Fibroblast of the aortic adventitia (primary cell): ENCODE results near the gene KIAA1217. TPM values are rescaled to one million over a fixed set of nuclear protein-coding genes. Genes with fewer than 3 reads are reported as not detected.
"Not testable (repeated sequence)": the region's sequence is repeated elsewhere in the genome, so short reads cannot be mapped to it uniquely, and the experiment has no call there.

Source experiments
- DNase-seq: peaks from one replicate; pipeline ENCODE4 v3.0.0-alpha.2; 2010; ENCODE audit warnings: low read depth
- H3K4me3 ChIP-seq: 2 replicates; pipeline ENCODE4 v1.5.1; 2011; ENCODE audit warnings: low read depth, mild to moderate bottlenecking, control low read depth, low read length, moderate library complexity
- CTCF ChIP-seq: IDR thresholded peaks from 2 replicates; pipeline ENCODE4 v1.5.1; 2011; ENCODE audit warnings: mild to moderate bottlenecking, low read length, control low read depth, inconsistent platforms; ENCODE audit not compliant: insufficient read depth
- total RNA-seq: library from RNA; depleted of rRNA; stranded (reverse); fragments of >200 nt; gene quantifications from 2 replicates; pipeline ENCODE4 v1.2.3, GENCODE V29; 2012; ENCODE audit warnings: low replicate concordance

Gene KIAA1217
- total RNA-seq, 1 donor, result 12.5 TPM

- no peak overlapping the region for H3K4me3 ChIP-seq
- DNase-seq, result no peak
- no peak for TF ChIP-seq CTCF
Measured at GRCh38 chr10:24480447-24480846, 271.5 kb downstream of the KIAA1217 start.

DNA sequence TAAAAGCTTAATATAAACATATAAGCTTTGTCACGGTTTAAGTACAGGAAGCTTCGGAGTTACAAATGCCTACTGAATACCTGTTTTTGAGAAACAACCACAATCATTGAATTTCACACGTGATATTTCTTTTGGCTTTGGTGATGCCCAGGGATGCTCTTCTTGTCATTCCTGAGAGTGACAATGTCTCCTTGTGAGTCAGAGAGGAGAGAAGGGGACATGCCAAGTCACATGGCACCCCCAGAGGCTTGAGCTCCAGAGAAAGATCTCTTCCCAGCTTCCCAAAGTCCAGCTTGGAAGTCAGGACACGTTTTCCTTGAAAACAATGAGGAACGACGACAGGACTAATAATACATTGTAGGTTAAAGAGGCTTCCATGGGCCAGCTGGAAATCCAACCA is 272.3 kb downstream of the KIAA1217 start:
- DNase-seq, result no peak
- H3K4me3 ChIP-seq, result no peak overlapping the region
- no peak for TF ChIP-seq CTCF

DNA sequence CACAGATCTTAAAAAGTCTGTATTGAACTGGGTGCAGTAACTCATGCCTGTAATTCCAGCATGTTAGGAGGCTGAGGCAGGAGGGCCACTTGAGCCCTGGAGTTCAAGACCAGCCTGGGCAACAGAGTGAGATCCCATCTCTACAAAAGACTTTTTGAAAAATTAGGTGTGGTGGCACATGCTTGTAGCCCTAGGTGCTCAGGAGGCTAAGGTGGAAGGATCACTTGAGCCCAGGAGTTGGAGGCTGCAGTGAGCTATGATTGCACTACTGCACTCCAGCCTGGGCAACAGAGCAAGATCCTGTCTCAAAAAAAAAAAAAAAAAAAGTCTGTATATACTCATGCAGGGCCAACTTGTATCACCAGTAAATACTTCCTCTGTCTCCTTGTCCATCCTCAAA is 273.8 kb downstream of the KIAA1217 start:
- not testable (repeated sequence) for H3K4me3 ChIP-seq, DNase-seq

DNA sequence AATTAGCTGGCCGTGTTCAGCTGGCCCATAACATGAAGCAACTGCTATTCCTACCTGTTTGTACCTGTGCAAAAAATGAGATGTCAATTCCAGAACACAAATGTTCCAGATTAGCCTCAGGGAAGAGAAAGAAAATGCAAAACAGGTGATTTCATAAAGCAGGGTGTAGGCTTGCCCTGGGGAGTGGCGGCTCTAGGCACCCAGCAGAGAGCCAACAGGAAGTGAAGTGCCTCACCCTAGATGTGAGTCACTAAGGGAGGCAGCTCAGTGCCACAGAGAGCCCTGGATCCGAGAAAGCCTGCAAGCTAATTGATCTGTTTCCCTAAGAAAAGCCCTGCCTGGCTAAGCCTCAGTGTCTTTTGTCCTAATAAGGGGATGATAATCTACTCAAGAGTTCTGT is 274.8 kb downstream of the KIAA1217 start:
- peak; percentile 41 for DNase-seq
- no peak for TF ChIP-seq CTCF
- no peak overlapping the region for H3K4me3 ChIP-seq

- TF ChIP-seq CTCF, result no peak
- no peak for DNase-seq
- no peak overlapping the region for H3K4me3 ChIP-seq
Measured at GRCh38 chr10:24484771-24485170, 275.8 kb downstream of the KIAA1217 start.

DNA sequence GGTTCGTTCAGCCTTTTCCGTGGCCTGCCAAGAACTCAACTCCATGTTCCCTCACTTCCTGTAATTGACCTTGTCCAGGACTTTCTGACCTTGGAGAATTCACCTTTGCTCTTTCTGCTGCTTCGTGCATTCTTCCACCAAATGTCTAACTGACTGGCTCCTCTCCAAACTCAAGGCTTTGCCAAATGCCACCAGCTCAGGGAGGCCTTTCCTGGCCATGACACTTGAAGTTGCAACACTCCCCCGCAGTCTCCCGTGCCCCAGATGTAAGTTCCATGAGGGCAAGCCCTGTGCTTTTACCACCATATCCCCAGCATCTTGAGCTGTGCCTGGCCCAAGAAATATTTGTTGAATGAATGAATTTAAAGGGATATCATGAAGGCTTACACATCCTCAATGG is 276.4 kb downstream of the KIAA1217 start:
- H3K4me3 ChIP-seq, result no peak overlapping the region
- no peak for DNase-seq
- no peak for TF ChIP-seq CTCF

DNA sequence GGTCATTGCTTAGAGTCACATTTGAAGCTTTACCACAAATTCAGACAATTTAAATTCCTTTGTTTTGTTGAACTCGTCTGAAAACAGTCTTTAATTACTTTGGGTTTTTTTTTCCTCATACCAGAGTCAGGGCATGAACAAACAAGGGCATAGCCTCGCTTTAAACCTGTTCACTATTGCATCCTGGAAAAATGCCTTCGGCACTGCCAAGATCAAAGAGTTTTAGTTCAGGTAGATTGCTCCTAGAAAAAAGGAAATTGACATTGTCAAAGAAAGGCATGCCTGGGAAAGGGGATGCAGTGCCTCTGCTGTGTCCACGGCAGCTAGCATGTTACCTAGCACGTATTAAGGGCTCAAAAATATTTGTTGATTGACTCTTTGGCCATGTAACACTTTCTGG is 279.7 kb downstream of the KIAA1217 start:
- no peak for DNase-seq
- TF ChIP-seq CTCF, result no peak
- no peak overlapping the region for H3K4me3 ChIP-seq
